Neuronal stem cell (in vitro differentiated cells): ENCODE data around the gene TMEM87A.

Source experiments
- DNase-seq: peaks from one replicate; pipeline ENCODE4 v3.0.0-alpha.2; 2013; ENCODE audit warnings: low spot score
- H2AFZ ChIP-seq: one replicate; pipeline ENCODE4 v1.6.1; 2013; ENCODE audit warnings: mild to moderate bottlenecking, low read length, inconsistent platforms
- H2AK5ac ChIP-seq: 2 replicates; pipeline ENCODE4 v1.6.1; 2013; ENCODE audit warnings: low read depth, mild to moderate bottlenecking, inconsistent platforms, low read length, moderate library complexity, mixed read lengths
- H2BK120ac ChIP-seq: 2 replicates; pipeline ENCODE4 v1.6.1; 2013; ENCODE audit warnings: low read depth, mild to moderate bottlenecking, inconsistent platforms, low read length, moderate library complexity, mixed read lengths
- H2BK12ac ChIP-seq: one replicate; pipeline ENCODE4 v1.6.1; 2013; ENCODE audit warnings: low read length, inconsistent platforms
- H2BK15ac ChIP-seq: 2 replicates; pipeline ENCODE4 v1.6.1; 2013; ENCODE audit warnings: mild to moderate bottlenecking, low read length, inconsistent platforms, mixed read lengths
- H2BK5ac ChIP-seq: one replicate; pipeline ENCODE4 v1.6.1; 2013; ENCODE audit warnings: inconsistent platforms, mild to moderate bottlenecking, low read length, moderate library complexity
- H3K14ac ChIP-seq: one replicate; pipeline ENCODE4 v1.6.1; 2013; ENCODE audit warnings: low read length, inconsistent platforms
- H3K18ac ChIP-seq: 2 replicates; pipeline ENCODE4 v1.6.1; 2013; ENCODE audit warnings: low read length, inconsistent platforms
- H3K23ac ChIP-seq: 2 replicates; pipeline ENCODE4 v1.6.1; 2013; ENCODE audit warnings: low read depth, mild to moderate bottlenecking, mixed read lengths, low read length, inconsistent platforms; ENCODE audit not compliant: poor library complexity
- H3K27ac ChIP-seq: replicated peaks from 3 replicates; pipeline ENCODE4 v1.5.1; 2013; ENCODE audit warnings: low read length, inconsistent platforms
- H3K27me3 ChIP-seq, 3 experiments: 2 replicates each; pipeline ENCODE4 v1.6.1; 2013; ENCODE audit warnings: low read length in 3 of 3, mild to moderate bottlenecking in 2 of 3, inconsistent platforms in 1 of 3, low read depth in 1 of 3, mixed read lengths in 1 of 3, moderate library complexity in 1 of 3; ENCODE audit not compliant: control insufficient read depth in 3 of 3, insufficient read depth in 3 of 3
- H3K36me3 ChIP-seq, 2 donors: replicated peaks in 1 of 2; 2 replicates each; pipeline ENCODE4 v1.6.1; 2013; ENCODE audit warnings: low read length in 2 of 2; ENCODE audit not compliant: control insufficient read depth in 2 of 2, insufficient read depth in 2 of 2
- H3K4ac ChIP-seq: 2 replicates; pipeline ENCODE4 v1.6.1; 2013; ENCODE audit warnings: inconsistent platforms, mild to moderate bottlenecking, low read length, moderate library complexity
- H3K4me1 ChIP-seq, 2 donors: 1 replicate in 1 of 2; 2 replicates in 1 of 2; pipeline ENCODE4 v1.6.1; 2013; ENCODE audit warnings: low read length in 2 of 2, low read depth in 1 of 2; ENCODE audit not compliant: control insufficient read depth in 2 of 2, insufficient read depth in 1 of 2
- H3K4me2 ChIP-seq: one replicate; pipeline ENCODE4 v1.6.1; 2013; ENCODE audit warnings: mild to moderate bottlenecking, low read length, inconsistent platforms; ENCODE audit not compliant: insufficient read depth, poor library complexity, severe bottlenecking
- H3K4me3 ChIP-seq, 2 donors: 2 replicates each; pipeline ENCODE4 v1.5.1; 2013; ENCODE audit warnings: low read length in 2 of 2, mild to moderate bottlenecking in 2 of 2, inconsistent platforms in 1 of 2, moderate library complexity in 1 of 2
- H3K79me1 ChIP-seq: one replicate; pipeline ENCODE4 v1.6.1; 2013; ENCODE audit warnings: low read depth, mild to moderate bottlenecking, inconsistent platforms, low read length, moderate library complexity
- H3K9ac ChIP-seq: one replicate; pipeline ENCODE4 v1.6.1; 2013; ENCODE audit warnings: mild to moderate bottlenecking, low read depth, low read length, inconsistent platforms; ENCODE audit not compliant: poor library complexity
- H3K9me3 ChIP-seq, 2 donors: replicated peaks in 1 of 2; 2 replicates each; pipeline versions ENCODE3 to v1.6.1; 2013; ENCODE audit warnings: low read length in 2 of 2, mild to moderate bottlenecking in 2 of 2, inconsistent platforms in 1 of 2, low read depth in 1 of 2, mixed read lengths in 1 of 2, moderate library complexity in 1 of 2; ENCODE audit not compliant: control insufficient read depth in 2 of 2, insufficient read depth in 1 of 2
- H4K8ac ChIP-seq: one replicate; pipeline ENCODE4 v1.6.1; 2013; ENCODE audit warnings: low read depth, mild to moderate bottlenecking, inconsistent platforms, low read length, moderate library complexity
- H4K91ac ChIP-seq: one replicate; pipeline ENCODE4 v1.6.1; 2013; ENCODE audit warnings: low read length, low read depth, mild to moderate bottlenecking, inconsistent platforms; ENCODE audit not compliant: poor library complexity
- WGBS, 2 donors: extraction: QIAGEN DNeasy Blood & Tissue Kit; methylation state at CpG; one replicate each; pipeline ENCODE4 v1.1.7; 2013; ENCODE audit warnings: missing lambda C conversion rate in 2 of 2, mixed read lengths in 1 of 2; ENCODE audit not compliant: insufficient read length in 2 of 2, insufficient replicate concordance in 1 of 2; ENCODE audit errors: extremely low coverage in 2 of 2; 5-methylcytosine and 5-hydroxymethylcytosine counted together

The TMEM87A gene

DNA sequence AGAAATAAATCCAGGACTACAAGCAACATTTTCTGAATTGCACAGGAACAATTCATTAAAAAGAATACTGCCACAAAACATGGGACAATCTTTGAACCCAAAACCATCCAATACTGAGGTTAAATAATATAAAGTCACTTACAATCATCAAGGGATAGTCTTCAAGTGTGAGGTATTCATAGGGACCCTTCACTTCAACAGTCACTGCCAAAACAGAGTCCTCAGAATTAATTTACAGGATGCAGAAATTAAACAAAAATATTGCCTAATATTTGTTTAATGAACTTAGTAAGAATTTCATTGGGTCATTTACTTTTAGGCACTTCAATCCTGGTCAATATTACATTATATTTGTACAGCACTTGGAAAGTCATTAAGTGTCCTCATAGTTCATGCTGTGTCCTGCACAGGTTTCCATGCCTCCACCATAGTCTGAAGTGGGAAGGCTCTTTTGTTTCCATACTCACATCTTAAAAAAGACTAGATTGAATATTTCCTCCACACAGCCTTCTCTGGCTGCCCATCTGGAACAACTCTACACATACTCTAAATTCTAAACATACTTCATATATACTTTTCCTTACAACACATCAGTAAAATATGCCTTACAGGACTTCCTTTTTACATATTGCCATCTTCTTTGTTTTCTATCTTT is 33.6 kb downstream of the TMEM87A start:
- H4K8ac ChIP-seq = no peak overlapping the region
- H3K4me2 ChIP-seq = no peak overlapping the region
- no peak overlapping the region for H2BK12ac ChIP-seq
- peaks cover 9 to 89% of the 10 kb centered on the region in 2 donors for H3K36me3 ChIP-seq
- no peak overlapping the region for H3K4ac ChIP-seq
- H3K9me3 ChIP-seq = no peaks in the 10 kb centered on the region
- no peak overlapping the region for H2BK15ac ChIP-seq
- H3K18ac ChIP-seq = no peak overlapping the region
- H3K9ac ChIP-seq = no peak overlapping the region
- H3K14ac ChIP-seq = no peak overlapping the region
- H3K79me1 ChIP-seq = no peaks in the 10 kb centered on the region
- H2BK120ac ChIP-seq = no peak overlapping the region
- no peak overlapping the region for H2AK5ac ChIP-seq
- H3K4me1 ChIP-seq = no peaks in the 10 kb centered on the region
- no peak overlapping the region for H3K4me3 ChIP-seq
- DNase-seq = no peak
- H3K23ac ChIP-seq = no peak overlapping the region
- H2BK5ac ChIP-seq = no peak overlapping the region
- H4K91ac ChIP-seq = no peak overlapping the region
- H2AFZ ChIP-seq = no peak overlapping the region
- no peak overlapping the region for H3K27ac ChIP-seq
- no peaks in the 10 kb centered on the region for H3K27me3 ChIP-seq

DNA sequence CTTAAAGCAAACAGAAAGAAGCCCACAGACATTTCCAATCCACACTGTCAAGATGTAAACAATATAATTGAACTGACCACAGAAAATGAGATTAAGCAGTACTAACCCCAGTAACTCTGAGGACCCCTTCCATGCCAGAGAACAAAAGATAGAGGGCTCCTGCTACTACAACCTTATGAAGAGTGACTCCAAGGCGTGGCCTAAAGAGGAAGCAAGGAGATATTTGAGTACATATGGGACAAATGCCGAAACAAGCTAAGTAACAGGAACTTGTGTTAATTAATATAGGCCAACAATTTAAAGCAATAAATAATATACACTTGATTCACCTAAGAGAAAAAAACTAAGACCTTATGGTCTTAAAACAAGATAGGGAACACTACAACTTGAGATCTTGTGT is 40.1 kb downstream of the TMEM87A start:
- Histone ChIP-seq H3K4me2 (no peak overlapping the region), H4K91ac (no peak overlapping the region), H3K27ac (no peak overlapping the region), H3K18ac (no peak overlapping the region), H2BK120ac (no peak overlapping the region), H3K23ac (no peak overlapping the region), H3K4ac (no peak overlapping the region), H2AFZ (no peak overlapping the region), H2BK12ac (no peak overlapping the region), H2AK5ac (no peak overlapping the region), H4K8ac (no peak overlapping the region), H3K14ac (no peak overlapping the region), H3K9ac (no peak overlapping the region), H3K79me1 (no peaks in the 10 kb centered on the region), H2BK5ac (no peak overlapping the region), H3K4me1 (no peaks in the 10 kb centered on the region), H3K9me3 (no peaks in the 10 kb centered on the region), H2BK15ac (no peak overlapping the region), H3K4me3 (no peak overlapping the region), H3K27me3 (no peaks in the 10 kb centered on the region), H3K36me3 (peaks cover 7 to 97% of the 10 kb centered on the region in 2 donors)
- DNase-seq = no peak
- no CpG with 5 or more reads among the region's 2 CpGs for WGBS, 2 donors

DNA sequence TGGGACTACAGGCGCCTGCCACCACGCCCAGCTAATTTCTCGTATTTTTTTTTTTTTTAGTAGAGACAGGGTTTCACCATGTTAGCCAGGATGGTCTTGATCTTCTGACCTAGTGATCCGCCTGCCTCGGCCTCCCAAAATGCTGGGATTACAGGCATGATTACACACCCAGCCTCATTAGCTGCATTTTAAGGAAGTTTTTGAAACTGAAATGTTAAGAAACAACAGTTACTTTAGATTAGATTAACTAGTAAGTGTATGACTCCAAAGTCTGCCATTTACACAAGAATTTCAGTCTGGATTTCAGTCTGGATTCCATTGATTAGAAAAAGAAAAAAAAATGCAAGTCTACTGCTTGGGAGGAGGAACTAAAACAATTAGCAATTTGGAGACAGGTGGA is 40.6 kb downstream of the TMEM87A start:
- H3K79me1 ChIP-seq = no peaks in the 10 kb centered on the region
- H2BK5ac ChIP-seq = no peak overlapping the region
- H3K9ac ChIP-seq = no peak overlapping the region
- no peaks in the 10 kb centered on the region for H3K9me3 ChIP-seq
- H2AFZ ChIP-seq = no peak overlapping the region
- H2BK120ac ChIP-seq = no peak overlapping the region
- no peak overlapping the region for H2BK15ac ChIP-seq
- H3K14ac ChIP-seq = no peak overlapping the region
- peaks cover 6 to 97% of the 10 kb centered on the region in 2 donors for H3K36me3 ChIP-seq
- no peaks in the 10 kb centered on the region for H3K27me3 ChIP-seq
- no peak overlapping the region for H3K23ac ChIP-seq
- no peak overlapping the region for H3K27ac ChIP-seq
- no peak overlapping the region for H2BK12ac ChIP-seq
- H3K4me3 ChIP-seq = no peak overlapping the region
- DNase-seq = no peak
- no CpG with 5 or more reads among the region's 5 CpGs for WGBS, 2 donors
- no peak overlapping the region for H3K18ac ChIP-seq
- H2AK5ac ChIP-seq = no peak overlapping the region
- H4K91ac ChIP-seq = no peak overlapping the region
- H3K4me1 ChIP-seq = no peaks in the 10 kb centered on the region
- no peak overlapping the region for H3K4ac ChIP-seq
- no peak overlapping the region for H3K4me2 ChIP-seq
- no peak overlapping the region for H4K8ac ChIP-seq

DNA sequence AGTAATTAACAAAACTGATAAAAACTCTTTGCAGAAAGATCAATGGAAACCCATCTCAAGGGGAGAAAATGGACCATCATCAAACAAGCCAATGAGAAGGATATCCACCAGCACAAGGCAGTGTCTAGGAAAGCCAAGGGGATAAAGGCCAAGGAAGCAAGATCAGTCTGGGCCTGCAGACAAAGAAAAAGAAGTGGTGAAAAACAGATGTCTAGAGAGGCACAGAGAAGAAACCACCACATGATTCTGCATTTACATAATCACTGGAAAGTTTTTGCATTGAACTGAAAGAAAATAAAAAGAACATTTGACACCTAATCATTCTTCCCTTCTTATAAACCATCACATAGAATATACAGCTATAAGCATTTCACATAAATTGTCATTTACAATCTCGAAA is 42.1 kb downstream of the TMEM87A start:
- no peaks in the 10 kb centered on the region for H3K9me3 ChIP-seq
- WGBS, 2 donors = no CpG with 5 or more reads among the region's 1 CpG
- H2BK12ac ChIP-seq = no peak overlapping the region
- no peak overlapping the region for H3K14ac ChIP-seq
- H2BK120ac ChIP-seq = no peak overlapping the region
- H3K18ac ChIP-seq = no peak overlapping the region
- DNase-seq = no peak
- H2AK5ac ChIP-seq = no peak overlapping the region
- no peak overlapping the region for H2BK15ac ChIP-seq
- no peaks in the 10 kb centered on the region for H3K27me3 ChIP-seq
- H3K4me2 ChIP-seq = no peak overlapping the region
- no peak overlapping the region for H4K8ac ChIP-seq
- H2BK5ac ChIP-seq = no peak overlapping the region
- H3K4ac ChIP-seq = no peak overlapping the region
- no peak overlapping the region for H3K9ac ChIP-seq
- H3K4me1 ChIP-seq = no peaks in the 10 kb centered on the region
- no peak overlapping the region for H3K4me3 ChIP-seq
- no peak overlapping the region for H2AFZ ChIP-seq
- no peak overlapping the region for H3K27ac ChIP-seq
- H4K91ac ChIP-seq = no peak overlapping the region
- H3K23ac ChIP-seq = no peak overlapping the region
- H3K36me3 ChIP-seq = peaks cover 7 to 97% of the 10 kb centered on the region in 2 donors
- no peaks in the 10 kb centered on the region for H3K79me1 ChIP-seq
